Adrenal gland (tissue), 5 donors: ENCODE measurements around the gene FZD8.

Experiments
- CTCF ChIP-seq, 6 experiments: fragments of 450-650 bp in 4 of 6; fragments of 200-600 bp in 2 of 6; sonication (generic) in 1 of 6; IDR thresholded peaks; 1 replicate in 5 of 6; 2 replicates in 1 of 6; pipeline versions ENCODE4 v1.5.1 to v1.8.0; 2016 to 2021; ENCODE audit warnings: antibody characterized with exemption in 6 of 6, mild to moderate bottlenecking in 2 of 6, moderate library complexity in 1 of 6
- POLR2A ChIP-seq, 2 donors: fragments of 450-650 bp; IDR thresholded peaks; one replicate each; pipeline ENCODE4 v1.6.1; 2017; ENCODE audit warnings: antibody characterized with exemption in 2 of 2, mild to moderate bottlenecking in 2 of 2, moderate library complexity in 1 of 2
- donor health status: DM: no; HTN: no; CAD: no.

- no peak for TF ChIP-seq CTCF (IDR thresholded peaks at IDR 0.05)
- TF ChIP-seq POLR2A (IDR thresholded peaks at IDR 0.05) = no peak
Measured at GRCh38 chr10:35626971-35627507, 15.1 kb downstream of the FZD8 start.
